Upper lobe of right lung (tissue), 1 donor: ENCODE results near the gene C3orf20. TPM values are rescaled to one million over a fixed set of nuclear protein-coding genes. Genes with fewer than 3 reads are reported as not detected.

Source experiments
- ATAC-seq: fragments of 200-7000 bp; cut with Tn5 transposase; one replicate; pipeline ENCODE4 v1.9.1; 2020; ENCODE audit warnings: mild to moderate bottlenecking, moderate library complexity
- DNase-seq: peaks from one replicate; pipeline ENCODE4 v3.0.0-alpha.2; 2020
- H3K27ac ChIP-seq: fragments of 200-600 bp; one replicate; pipeline ENCODE4 v1.8.0; 2022
- H3K27me3 ChIP-seq: fragments of 200-600 bp; one replicate; pipeline ENCODE4 v1.8.0; 2022; ENCODE audit warnings: mild to moderate bottlenecking
- H3K36me3 ChIP-seq: fragments of 200-600 bp; one replicate; pipeline ENCODE4 v1.8.0; 2022
- H3K4me1 ChIP-seq: fragments of 200-600 bp; one replicate; pipeline ENCODE4 v1.8.0; 2022
- H3K4me3 ChIP-seq: fragments of 200-600 bp; one replicate; pipeline ENCODE4 v1.8.0; 2022; ENCODE audit warnings: mild to moderate bottlenecking
- H3K9me3 ChIP-seq: fragments of 200-600 bp; one replicate; pipeline ENCODE4 v1.8.0; 2022
- intact Hi-C: fragments of 100-400 bp; cut with DNase I; formaldehyde crosslinking; loops from one replicate; pipeline ENCODE4 v1.11.0; 2022
- total RNA-seq: library from RNA; stranded (reverse); fragmentation: NEBNext Ultra II Directional; extraction: Animal tissue kit (Norgen Biotek cat#: 25700); gene quantifications from one replicate; pipeline ENCODE4 v1.2.1, GENCODE V29; 2021
- TF ChIP-seq, protein P1 (sequence below): fragments of 200-600 bp; IDR thresholded peaks from one replicate; pipeline ENCODE4 v1.8.0; 2022; ENCODE audit warnings: antibody characterized with exemption
- donor health status: DM: no; HTN: yes; CAD: no; lungs with severe emphysema.

C3orf20 gene
- total RNA-seq, 1 donor from 2014 or later: 0.14 TPM

GRCh38 chr3:14764331-14765059 is 89.6 kb downstream of the C3orf20 start:
- H3K4me1 ChIP-seq: no peaks in the 10 kb centered on the region
- no peaks in the 10 kb centered on the region for H3K9me3 ChIP-seq
- TF ChIP-seq, protein P1, sequence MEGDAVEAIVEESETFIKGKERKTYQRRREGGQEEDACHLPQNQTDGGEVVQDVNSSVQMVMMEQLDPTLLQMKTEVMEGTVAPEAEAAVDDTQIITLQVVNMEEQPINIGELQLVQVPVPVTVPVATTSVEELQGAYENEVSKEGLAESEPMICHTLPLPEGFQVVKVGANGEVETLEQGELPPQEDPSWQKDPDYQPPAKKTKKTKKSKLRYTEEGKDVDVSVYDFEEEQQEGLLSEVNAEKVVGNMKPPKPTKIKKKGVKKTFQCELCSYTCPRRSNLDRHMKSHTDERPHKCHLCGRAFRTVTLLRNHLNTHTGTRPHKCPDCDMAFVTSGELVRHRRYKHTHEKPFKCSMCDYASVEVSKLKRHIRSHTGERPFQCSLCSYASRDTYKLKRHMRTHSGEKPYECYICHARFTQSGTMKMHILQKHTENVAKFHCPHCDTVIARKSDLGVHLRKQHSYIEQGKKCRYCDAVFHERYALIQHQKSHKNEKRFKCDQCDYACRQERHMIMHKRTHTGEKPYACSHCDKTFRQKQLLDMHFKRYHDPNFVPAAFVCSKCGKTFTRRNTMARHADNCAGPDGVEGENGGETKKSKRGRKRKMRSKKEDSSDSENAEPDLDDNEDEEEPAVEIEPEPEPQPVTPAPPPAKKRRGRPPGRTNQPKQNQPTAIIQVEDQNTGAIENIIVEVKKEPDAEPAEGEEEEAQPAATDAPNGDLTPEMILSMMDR: no peak
- ATAC-seq (no peak), DNase-seq (peak; percentile 49)
- H3K27ac ChIP-seq: no peak overlapping the region
- intact Hi-C loops: no loop called here
- no peak overlapping the region for H3K4me3 ChIP-seq
- no peaks in the 10 kb centered on the region for H3K36me3 ChIP-seq
- no peaks in the 10 kb centered on the region for H3K27me3 ChIP-seq

- no peaks in the 10 kb centered on the region for H3K4me1 ChIP-seq
- ATAC-seq: no peak
- no peaks in the 10 kb centered on the region for H3K36me3 ChIP-seq
- intact Hi-C loops: no loop called here
- no peaks in the 10 kb centered on the region for H3K27me3 ChIP-seq
- no peaks in the 10 kb centered on the region for H3K9me3 ChIP-seq
- no peak overlapping the region for H3K4me3 ChIP-seq
- no peak overlapping the region for H3K27ac ChIP-seq
- DNase-seq: no peak
- TF ChIP-seq, protein P1: no peak
Observed at GRCh38 chr3:14765060-14765400, 90.1 kb downstream of the C3orf20 start.

GRCh38 chr3:14765576-14766427 is 90.9 kb downstream of the C3orf20 start:
- H3K36me3 ChIP-seq: no peaks in the 10 kb centered on the region
- TF ChIP-seq, protein P1: no peak
- H3K27me3 ChIP-seq: no peaks in the 10 kb centered on the region
- H3K4me1 ChIP-seq: no peaks in the 10 kb centered on the region
- no peak overlapping the region for H3K27ac ChIP-seq
- H3K9me3 ChIP-seq: no peaks in the 10 kb centered on the region
- peak; percentile 45 for DNase-seq
- ATAC-seq: no peak
- intact Hi-C loops: no loop called here
- H3K4me3 ChIP-seq: no peak overlapping the region

- DNase-seq: peak; percentile 44
- Histone ChIP-seq H3K9me3 (no peaks in the 10 kb centered on the region), H3K4me3 (no peak overlapping the region), H3K36me3 (no peaks in the 10 kb centered on the region), H3K27me3 (no peaks in the 10 kb centered on the region), H3K4me1 (no peaks in the 10 kb centered on the region), H3K27ac (no peak overlapping the region)
- TF ChIP-seq, protein P1: no peak
- intact Hi-C loops: no loop called here
- no peak for ATAC-seq
Observed at GRCh38 chr3:14766428-14767244, 91.7 kb downstream of the C3orf20 start.

DNA sequence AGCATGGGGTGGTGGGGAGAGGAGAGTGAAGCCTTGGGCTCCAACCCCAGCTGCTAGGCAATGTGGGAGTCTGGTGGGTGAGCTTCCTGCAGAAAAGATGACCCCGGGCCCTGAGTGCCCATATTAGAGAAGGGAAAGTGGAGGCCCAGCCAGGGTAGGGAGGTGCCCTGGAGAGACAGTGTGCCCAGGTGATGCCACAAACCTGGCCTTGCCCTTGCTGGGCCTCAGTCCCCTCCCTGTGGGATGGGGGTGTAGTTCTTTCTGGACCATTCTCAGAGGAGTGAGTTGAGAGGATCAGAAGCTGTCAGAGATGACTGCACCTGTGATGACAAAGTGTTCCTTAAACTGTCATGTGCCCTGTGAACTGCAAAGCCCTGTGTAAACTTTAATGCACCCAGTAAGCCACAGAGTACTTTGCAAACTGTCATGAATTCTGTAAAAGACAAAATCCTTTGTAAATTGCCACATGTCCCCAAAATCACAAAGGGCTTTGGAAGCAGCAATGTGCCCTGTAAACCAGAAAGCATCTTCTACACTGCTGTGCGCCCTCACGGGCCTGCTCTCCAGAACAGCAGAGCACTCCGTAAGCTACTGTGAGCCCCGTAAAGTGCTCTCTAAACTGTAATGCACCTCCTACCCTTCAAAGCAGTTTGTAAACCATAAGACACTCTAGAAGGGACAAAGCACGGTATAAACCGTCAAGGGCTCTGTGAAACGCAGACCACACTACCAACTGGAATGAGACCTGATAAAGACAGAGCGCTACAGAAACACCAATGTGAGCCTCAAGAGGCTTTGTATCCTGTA is 92.5 kb downstream of the C3orf20 start:
- no peaks in the 10 kb centered on the region for H3K4me1 ChIP-seq
- TF ChIP-seq, protein P1: no peak
- no peaks in the 10 kb centered on the region for H3K9me3 ChIP-seq
- H3K27me3 ChIP-seq: no peaks in the 10 kb centered on the region
- intact Hi-C loops: no loop called here
- peak; percentile 39 for DNase-seq
- H3K36me3 ChIP-seq: no peaks in the 10 kb centered on the region
- H3K4me3 ChIP-seq: no peak overlapping the region
- H3K27ac ChIP-seq: no peak overlapping the region
- no peak for ATAC-seq
